Sigmoid colon (tissue), 7 donors: ENCODE measurements around the gene POMT1. TPM values are rescaled to one million over a fixed set of nuclear protein-coding genes. Genes with fewer than 3 reads are reported as not detected.

Experiments
- DNase-seq: peaks from one replicate; pipeline ENCODE4 v3.0.0-alpha.2; 2019
- H3K27ac ChIP-seq, 4 donors: fragments of 200-600 bp; sonication (generic); one replicate each; pipeline ENCODE4 v1.5.1; 2016 to 2019; ENCODE audit warnings: mild to moderate bottlenecking in 1 of 4
- H3K27me3 ChIP-seq, 3 donors: fragments of 200-600 bp; sonication (generic); one replicate each; pipeline ENCODE4 v1.5.1; 2019; ENCODE audit warnings: mild to moderate bottlenecking in 1 of 3
- H3K36me3 ChIP-seq, 4 donors: fragments of 200-600 bp; sonication (generic); one replicate each; pipeline ENCODE4 v1.5.1; 2016 to 2019
- H3K4me1 ChIP-seq, 4 donors: fragments of 200-600 bp; sonication (generic); one replicate each; pipeline ENCODE4 v1.5.1; 2017 to 2019
- H3K4me3 ChIP-seq, 4 donors: fragments of 200-600 bp; sonication (generic); one replicate each; pipeline ENCODE4 v1.5.1; 2017 to 2019; ENCODE audit warnings: mild to moderate bottlenecking in 2 of 4, moderate library complexity in 1 of 4
- H3K9me3 ChIP-seq, 4 donors: fragments of 200-600 bp in 3 of 4; sonication (generic) in 3 of 4; one replicate each; pipeline versions ENCODE4 v1.5.1 to v1.6.1; 2013 to 2019
- EP300 ChIP-seq, 4 donors: sonication (generic); formaldehyde crosslinking; IDR thresholded peaks; one replicate each; pipeline ENCODE4 v1.6.1; 2017; ENCODE audit warnings: antibody characterized with exemption in 4 of 4
- POLR2A ChIP-seq, 2 donors: fragments of 450-650 bp; IDR thresholded peaks; one replicate each; pipeline ENCODE4 v1.6.1; 2016; ENCODE audit warnings: antibody characterized with exemption in 2 of 2, mild to moderate bottlenecking in 2 of 2, moderate library complexity in 2 of 2
- POLR2AphosphoS5 ChIP-seq, 4 donors: sonication (generic); formaldehyde crosslinking; IDR thresholded peaks; one replicate each; pipeline ENCODE4 v1.6.1; 2017; ENCODE audit warnings: antibody characterized with exemption in 4 of 4
- WGBS, 2 donors: extraction: QIAGEN DNeasy Blood & Tissue Kit; methylation state at CpG; one replicate each; pipeline ENCODE4 v1.1.7; 2013; 5-methylcytosine and 5-hydroxymethylcytosine counted together
- intact Hi-C: fragments of 100-400 bp; cut with DNase I; formaldehyde crosslinking; loops from one replicate; pipeline ENCODE4 v1.15.1; 2023
- polyA plus RNA-seq, 3 donors: library from polyadenylated mRNA; stranded (reverse); fragments of 200-250 nt; gene quantifications; one replicate each; pipeline ENCODE4 v1.2.3, GENCODE V29; 2013
- total RNA-seq, 4 donors: library from RNA; depleted of rRNA; stranded (reverse); fragments of >200 nt; gene quantifications; one replicate each; pipeline ENCODE4 v1.1.0, GENCODE V29; 2016
- TF ChIP-seq, protein P1 (sequence below), 4 experiments: fragments of 450-650 bp in 3 of 4; fragments of 200-600 bp in 1 of 4; IDR thresholded peaks; one replicate each; pipeline ENCODE4 v1.5.1; 2016 to 2019; ENCODE audit warnings: antibody characterized with exemption in 4 of 4, mild to moderate bottlenecking in 3 of 4, moderate library complexity in 2 of 4
- donor health status: healthy with polysubstance abuse.
- donor health status: Bipolar disorder and iron deficiency.
- donor health status: healthy.

The POMT1 gene
- total and polyA plus RNA-seq, 7 donors = 3.6 to 61.2 (median 21.9) TPM

DNA sequence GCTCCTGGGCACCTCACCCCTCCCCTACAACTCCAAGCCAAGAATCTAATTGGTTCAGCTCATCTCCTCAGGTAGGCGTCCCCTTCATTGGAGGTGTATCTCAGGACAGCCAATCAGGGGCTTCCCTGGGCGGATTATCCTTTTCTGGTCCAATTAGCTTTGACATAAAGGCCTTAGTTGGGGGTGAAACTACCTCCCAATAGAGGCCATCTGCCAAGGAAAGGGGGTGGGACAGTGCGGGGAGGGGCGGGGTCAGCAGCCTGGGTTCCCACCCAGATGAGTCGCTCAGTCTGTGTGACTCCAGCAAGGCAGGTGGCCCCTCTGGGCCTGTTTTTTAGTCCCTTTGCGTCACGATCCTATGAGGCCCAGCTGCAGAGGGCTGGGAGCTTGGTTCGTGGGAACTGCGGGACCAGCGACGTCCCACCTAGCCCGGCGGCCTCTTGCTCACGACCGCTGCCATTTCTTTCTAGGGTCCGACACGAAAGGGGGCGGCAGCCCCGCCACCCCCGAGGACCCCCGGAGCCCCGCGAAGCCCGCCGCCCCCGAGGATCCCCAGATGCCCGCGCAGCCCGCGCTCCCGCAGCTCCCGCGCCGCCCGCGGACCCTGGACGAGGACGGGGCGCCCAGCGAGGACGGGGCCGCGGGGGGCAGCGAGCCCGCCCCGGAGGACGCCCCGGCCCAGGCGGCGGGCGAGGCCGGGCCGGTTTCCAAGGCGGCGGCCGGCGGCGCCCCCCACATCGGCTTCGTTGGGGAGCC, 51.5 kb downstream of the POMT1 start:
- WGBS, 2 donors = 45 to 85% methylated on average over 60 of the region's 60 CpGs
- Histone ChIP-seq H3K4me1 (no peaks in the 10 kb centered on the region), H3K27me3 (peaks cover 13 to 50% (median 36%) of the 10 kb centered on the region in 3 donors), H3K4me3 (no peak overlapping the region), H3K36me3 (no peaks in the 10 kb centered on the region), H3K9me3 (no peaks in the 10 kb centered on the region), H3K27ac (no peak overlapping the region)
- no peak for DNase-seq
- intact Hi-C loops = no loop called here
- TF ChIP-seq POLR2A (IDR thresholded peaks at IDR 0.05) (no peak), EP300 (IDR thresholded peaks at IDR 0.05) (no peak), POLR2AphosphoS5 (IDR thresholded peaks at IDR 0.05) (no peak)
- TF ChIP-seq, protein P1, sequence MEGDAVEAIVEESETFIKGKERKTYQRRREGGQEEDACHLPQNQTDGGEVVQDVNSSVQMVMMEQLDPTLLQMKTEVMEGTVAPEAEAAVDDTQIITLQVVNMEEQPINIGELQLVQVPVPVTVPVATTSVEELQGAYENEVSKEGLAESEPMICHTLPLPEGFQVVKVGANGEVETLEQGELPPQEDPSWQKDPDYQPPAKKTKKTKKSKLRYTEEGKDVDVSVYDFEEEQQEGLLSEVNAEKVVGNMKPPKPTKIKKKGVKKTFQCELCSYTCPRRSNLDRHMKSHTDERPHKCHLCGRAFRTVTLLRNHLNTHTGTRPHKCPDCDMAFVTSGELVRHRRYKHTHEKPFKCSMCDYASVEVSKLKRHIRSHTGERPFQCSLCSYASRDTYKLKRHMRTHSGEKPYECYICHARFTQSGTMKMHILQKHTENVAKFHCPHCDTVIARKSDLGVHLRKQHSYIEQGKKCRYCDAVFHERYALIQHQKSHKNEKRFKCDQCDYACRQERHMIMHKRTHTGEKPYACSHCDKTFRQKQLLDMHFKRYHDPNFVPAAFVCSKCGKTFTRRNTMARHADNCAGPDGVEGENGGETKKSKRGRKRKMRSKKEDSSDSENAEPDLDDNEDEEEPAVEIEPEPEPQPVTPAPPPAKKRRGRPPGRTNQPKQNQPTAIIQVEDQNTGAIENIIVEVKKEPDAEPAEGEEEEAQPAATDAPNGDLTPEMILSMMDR (IDR thresholded peaks at IDR 0.05) = no peak

DNA sequence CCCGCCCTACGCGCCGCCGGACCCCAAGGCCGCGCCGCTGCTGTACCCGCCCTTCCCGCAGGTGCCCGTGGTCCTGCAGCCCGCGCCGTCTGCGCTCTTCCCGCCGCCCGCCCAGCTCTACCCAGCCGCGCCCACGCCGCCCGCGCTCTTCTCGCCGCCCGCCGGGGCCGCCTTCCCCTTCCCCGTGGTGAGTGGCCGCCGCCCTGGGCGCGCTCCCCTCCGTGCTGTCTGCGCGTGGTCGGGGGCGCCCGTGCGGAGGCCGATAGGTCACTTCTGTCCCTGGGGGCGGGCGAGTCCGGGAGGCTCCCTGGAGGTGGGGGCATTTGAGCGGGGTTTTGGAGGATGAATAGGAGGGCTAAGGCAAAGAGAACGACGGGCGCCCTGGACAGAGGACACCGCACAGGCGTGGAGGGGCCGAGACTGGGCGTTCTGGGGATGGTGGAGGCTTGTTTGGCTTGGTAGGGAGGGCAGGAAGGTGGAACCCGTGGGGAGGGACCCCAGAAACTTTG, 52.2 kb downstream of the POMT1 start:
- Histone ChIP-seq H3K9me3 (no peaks in the 10 kb centered on the region), H3K4me3 (no peak overlapping the region), H3K36me3 (no peaks in the 10 kb centered on the region), H3K4me1 (no peaks in the 10 kb centered on the region), H3K27ac (no peak overlapping the region), H3K27me3 (peaks cover 13 to 44% (median 36%) of the 10 kb centered on the region in 3 donors)
- intact Hi-C loops = no loop called here
- WGBS, 2 donors = 40 to 84% methylated on average over 54 of the region's 54 CpGs
- TF ChIP-seq POLR2AphosphoS5 (IDR thresholded peaks at IDR 0.05) (no peak), EP300 (IDR thresholded peaks at IDR 0.05) (no peak), POLR2A (IDR thresholded peaks at IDR 0.05) (no peak)
- TF ChIP-seq, protein P1 (IDR thresholded peaks at IDR 0.05) = no peak
- no peak for DNase-seq

DNA sequence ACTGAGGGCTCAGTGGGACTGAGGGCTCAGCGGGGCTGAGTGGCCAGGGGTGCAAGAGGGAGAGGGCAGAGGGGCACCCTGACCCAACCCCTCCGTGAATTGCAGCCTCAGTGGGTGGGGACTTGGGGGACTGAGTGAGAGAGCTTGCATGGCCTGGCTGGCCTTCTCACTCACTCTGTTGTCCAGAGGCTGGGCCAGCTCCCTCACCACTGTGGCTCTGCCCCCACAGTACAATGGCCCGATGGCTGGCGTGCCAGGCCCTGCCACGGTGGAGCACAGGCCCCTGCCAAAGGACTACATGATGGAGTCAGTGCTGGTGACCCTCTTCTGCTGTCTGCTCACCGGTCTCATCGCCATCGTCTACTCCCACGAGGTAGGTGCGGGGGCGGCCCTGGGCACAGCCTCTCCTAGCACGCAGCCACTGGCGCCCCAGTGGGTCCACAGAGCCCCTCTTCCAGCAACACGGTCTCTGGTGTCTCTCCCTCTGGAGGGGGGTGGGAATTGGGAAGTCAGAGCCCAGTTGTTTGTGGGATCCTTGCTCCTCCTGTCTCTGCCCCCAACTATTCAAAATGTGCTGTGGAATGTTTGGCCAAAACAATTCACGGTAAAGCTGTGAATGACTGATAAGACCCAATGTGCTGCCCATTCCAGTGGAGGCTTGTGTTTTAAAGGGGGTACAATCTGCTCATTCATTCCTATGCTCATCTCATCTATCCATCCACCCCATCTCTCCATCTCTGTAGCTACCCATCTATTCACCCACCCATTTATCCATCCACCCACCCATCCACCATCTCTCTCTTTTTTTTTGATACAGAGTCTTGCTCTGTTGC, 53.3 kb downstream of the POMT1 start:
- Histone ChIP-seq H3K36me3 (no peaks in the 10 kb centered on the region), H3K27me3 (peaks cover 13 to 44% (median 36%) of the 10 kb centered on the region in 3 donors), H3K9me3 (no peaks in the 10 kb centered on the region), H3K4me3 (no peak overlapping the region), H3K27ac (no peak overlapping the region), H3K4me1 (no peaks in the 10 kb centered on the region)
- TF ChIP-seq POLR2A (IDR thresholded peaks at IDR 0.05) (no peak), EP300 (IDR thresholded peaks at IDR 0.05) (no peak), POLR2AphosphoS5 (IDR thresholded peaks at IDR 0.05) (no peak)
- TF ChIP-seq, protein P1 (IDR thresholded peaks at IDR 0.05) = no peak
- no peak for DNase-seq
- intact Hi-C loops = no loop called here
- WGBS, 2 donors = 92 to 94% methylated on average over 15 of the region's 15 CpGs

DNA sequence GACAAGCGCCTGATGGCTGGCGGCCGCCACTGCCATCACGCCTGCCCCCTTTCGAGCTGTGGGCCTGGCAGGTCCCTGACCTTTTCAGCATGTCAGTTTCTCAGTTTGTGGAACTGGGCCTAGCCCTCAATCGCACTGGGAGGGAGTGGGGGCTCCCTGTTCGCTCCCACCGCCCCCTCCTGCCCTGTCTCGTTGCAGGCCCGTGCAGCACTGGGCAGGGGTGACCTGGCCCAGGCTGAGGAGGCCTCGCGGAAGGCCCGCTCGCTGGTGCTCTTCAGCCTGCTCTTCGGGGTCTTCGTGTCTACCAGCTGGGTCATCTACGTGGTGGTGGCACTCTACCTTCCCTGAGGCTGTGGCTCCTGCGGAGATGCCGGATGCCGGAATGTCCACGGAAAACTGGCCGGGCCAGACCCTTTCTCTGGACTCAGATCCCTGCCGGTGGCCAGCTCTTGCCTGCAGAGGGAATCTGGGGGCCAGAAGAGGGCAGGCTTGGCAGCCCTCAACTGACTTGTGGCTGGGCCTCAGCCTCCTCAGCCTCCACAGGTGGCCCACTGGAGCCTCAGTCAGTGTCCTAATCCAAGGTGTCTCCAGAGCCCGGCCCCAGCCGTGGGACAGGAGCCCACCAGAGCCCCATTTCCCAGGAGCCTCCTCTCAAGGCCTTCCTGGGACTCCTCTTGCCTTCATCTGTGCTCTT, 55.3 kb downstream of the POMT1 start:
- no peaks in the 10 kb centered on the region for H3K4me1 ChIP-seq
- WGBS, 2 donors = 93 to 96% methylated on average over 25 of the region's 25 CpGs
- H3K4me3 ChIP-seq = no peak overlapping the region
- H3K27ac ChIP-seq = no peak overlapping the region
- intact Hi-C loops = no loop called here
- H3K27me3 ChIP-seq = peaks cover 13 to 35% (median 34%) of the 10 kb centered on the region in 3 donors
- TF ChIP-seq, protein P1 (IDR thresholded peaks at IDR 0.05) = no peak
- TF ChIP-seq EP300 (IDR thresholded peaks at IDR 0.05) = no peak
- no peak for DNase-seq
- no peaks in the 10 kb centered on the region for H3K36me3 ChIP-seq
- H3K9me3 ChIP-seq = peaks cover 0 to 5% (median 1%) of the 10 kb centered on the region in 4 donors
